ENCODE results near the gene GLO1. TPM values are rescaled to one million over a fixed set of nuclear protein-coding genes. Genes with fewer than 3 reads are reported as not detected.

The GLO1 gene
- total RNA-seq (2014; rRNA removed; shearing (Covaris generic)), result 139 and 142 TPM in 2 replicates
- 150 TPM in 2 replicates for polyA plus RNA-seq (2016; fragmentation: Nextera tagmentation; extraction: Ambion mirVana)

GRCh38 chr6:38702558-38703397 lies at the start of gene GLO1:
TSS of gene GLO1 (minus strand) at chr6:38703145. CDS start at chr6:38703054, 91 bp downstream.
- Histone ChIP-seq H3K79me2 (ENCODE audit: insufficient read depth) (peaks cover 46% of the 10 kb centered on the region), H3K4me3 (peak within 1 kb of the TSS; percentile 83), H3K4me1 (ENCODE audit: insufficient read depth) (no peaks in the 10 kb centered on the region), H3K36me3 (ENCODE audit: low read depth) (no peaks in the 10 kb centered on the region), H3F3A (ENCODE audit: insufficient read depth) (no peaks in the 10 kb centered on the region), H3K9me3 (ENCODE audit: low read depth) (no peaks in the 10 kb centered on the region), H3K27me3 (replicated peaks; ENCODE audit: insufficient read depth) (peaks cover 9% of the 10 kb centered on the region; the same call in 1 of the 2 replicates), H3K9me2 (ENCODE audit: insufficient read depth) (no peaks in the 10 kb centered on the region), H3K4me2 (ENCODE audit: unreplicated experiment) (peak within 1 kb of the TSS; percentile 90), H3K9ac (peak within 1 kb of the TSS; percentile 93), H2AFZ (peak within 1 kb of the TSS; percentile 88), H4K20me1 (ENCODE audit: insufficient read depth) (no peaks in the 10 kb centered on the region), H3K27ac (peak within 1 kb of the TSS; percentile 79)
- peak; percentile 100 for DNase-seq
- 1 to 2% methylated on average over 52 to 53 of the region's 53 CpGs for WGBS, 2 experiments (ENCODE audit: low coverage in 1 of 2, low lambda C conversion rate in 2 of 2, missing lambda C conversion rate in 2 of 2)
- TF ChIP-seq EZH2phosphoT487 (IDR thresholded peaks at IDR 0.05; ENCODE audit: insufficient read depth, low read depth) (no peak), EZH2 (IDR thresholded peaks at IDR 0.05; ENCODE audit: insufficient read depth, poor library complexity, severe bottlenecking) (no peak)
- in situ Hi-C loops (cut with MboI), result no loop called here

GRCh38 chr6:38750968-38751615 lies 48.1 kb upstream of the GLO1 start:
- Histone ChIP-seq H4K20me1 (ENCODE audit: insufficient read depth) (no peaks in the 10 kb centered on the region), H3K36me3 (ENCODE audit: low read depth) (no peaks in the 10 kb centered on the region), H3F3A (ENCODE audit: insufficient read depth) (no peaks in the 10 kb centered on the region), H3K9me3 (ENCODE audit: low read depth) (no peaks in the 10 kb centered on the region), H3K27me3 (replicated peaks; ENCODE audit: insufficient read depth) (no peaks in the 10 kb centered on the region), H3K4me1 (ENCODE audit: insufficient read depth) (no peaks in the 10 kb centered on the region), H3K9me2 (ENCODE audit: insufficient read depth) (no peaks in the 10 kb centered on the region), H3K4me2 (ENCODE audit: unreplicated experiment) (no peak overlapping the region), H3K79me2 (ENCODE audit: insufficient read depth) (no peaks in the 10 kb centered on the region), H3K27ac (no peak overlapping the region), H3K9ac (no peak overlapping the region), H2AFZ (no peak overlapping the region), H3K4me3 (no peak overlapping the region)
- 6 to 8% methylated on average over 1 of the region's 1 CpG for WGBS, 2 experiments (ENCODE audit: low coverage in 1 of 2, low lambda C conversion rate in 2 of 2, missing lambda C conversion rate in 2 of 2)
- in situ Hi-C loops (cut with MboI), result no loop called here
- no peak for TF ChIP-seq EZH2 (IDR thresholded peaks at IDR 0.05; ENCODE audit: insufficient read depth, poor library complexity, severe bottlenecking)
- TF ChIP-seq EZH2phosphoT487 (IDR thresholded peaks at IDR 0.05; ENCODE audit: insufficient read depth, low read depth), result no peak
- no peak for DNase-seq

- Histone ChIP-seq H2AFZ (no peak overlapping the region), H3K9me2 (ENCODE audit: insufficient read depth) (no peaks in the 10 kb centered on the region), H3K4me3 (no peak overlapping the region), H3K27ac (no peak overlapping the region), H3K27me3 (replicated peaks; ENCODE audit: insufficient read depth) (no peaks in the 10 kb centered on the region), H3K79me2 (ENCODE audit: insufficient read depth) (no peaks in the 10 kb centered on the region), H3F3A (ENCODE audit: insufficient read depth) (no peaks in the 10 kb centered on the region), H3K4me2 (ENCODE audit: unreplicated experiment) (no peak overlapping the region), H3K36me3 (ENCODE audit: low read depth) (no peaks in the 10 kb centered on the region), H3K9ac (no peak overlapping the region), H3K9me3 (ENCODE audit: low read depth) (no peaks in the 10 kb centered on the region), H3K4me1 (ENCODE audit: insufficient read depth) (no peaks in the 10 kb centered on the region), H4K20me1 (ENCODE audit: insufficient read depth) (no peaks in the 10 kb centered on the region)
- 67 to 79% methylated on average over 1 of the region's 1 CpG for WGBS, 2 experiments (ENCODE audit: low coverage in 1 of 2, low lambda C conversion rate in 2 of 2, missing lambda C conversion rate in 2 of 2)
- no peak for TF ChIP-seq EZH2phosphoT487 (IDR thresholded peaks at IDR 0.05; ENCODE audit: insufficient read depth, low read depth)
- TF ChIP-seq EZH2 (IDR thresholded peaks at IDR 0.05; ENCODE audit: insufficient read depth, poor library complexity, severe bottlenecking), result no peak
- no peak for DNase-seq
- in situ Hi-C loops (cut with MboI), result no loop called here
Measured at GRCh38 chr6:38749473-38749872, 46.5 kb upstream of the GLO1 start.

- no peaks in the 10 kb centered on the region for H4K20me1 ChIP-seq (ENCODE audit: insufficient read depth)
- H3K9me2 ChIP-seq (ENCODE audit: insufficient read depth), result no peaks in the 10 kb centered on the region
- no peak for TF ChIP-seq EZH2 (IDR thresholded peaks at IDR 0.05; ENCODE audit: insufficient read depth, poor library complexity, severe bottlenecking)
- TF ChIP-seq EZH2phosphoT487 (IDR thresholded peaks at IDR 0.05; ENCODE audit: insufficient read depth, low read depth), result no peak
- no peak overlapping the region for H3K4me3 ChIP-seq
- in situ Hi-C loops (cut with MboI), result no loop called here
- H3K4me2 ChIP-seq (ENCODE audit: unreplicated experiment), result no peak overlapping the region
- H3K27me3 ChIP-seq (replicated peaks; ENCODE audit: insufficient read depth), result peaks cover 16% of the 10 kb centered on the region; the same call in 1 of the 2 replicates
- no peaks in the 10 kb centered on the region for H3K4me1 ChIP-seq (ENCODE audit: insufficient read depth)
- 35 to 38% methylated on average over 5 of the region's 5 CpGs for WGBS, 2 experiments (ENCODE audit: low coverage in 1 of 2, low lambda C conversion rate in 2 of 2, missing lambda C conversion rate in 2 of 2)
- DNase-seq, result peak; percentile 20
- H3K79me2 ChIP-seq (ENCODE audit: insufficient read depth), result no peaks in the 10 kb centered on the region
- H3F3A ChIP-seq (ENCODE audit: insufficient read depth), result no peaks in the 10 kb centered on the region
- no peak overlapping the region for H3K9ac ChIP-seq
- H3K9me3 ChIP-seq (ENCODE audit: low read depth), result no peaks in the 10 kb centered on the region
- H3K36me3 ChIP-seq (ENCODE audit: low read depth), result no peaks in the 10 kb centered on the region
- no peak overlapping the region for H2AFZ ChIP-seq
- H3K27ac ChIP-seq, result no peak overlapping the region
Measured at GRCh38 chr6:38739532-38739931, 36.6 kb upstream of the GLO1 start.
